ENCODE results near the gene STK38.

Gene STK38

GRCh38 chr6:36566418-36566905 is 19.2 kb upstream of the STK38 start:
- Histone ChIP-seq H3K4me2 (no peak overlapping the region), H3K4me1 (peaks cover 37% of the 10 kb centered on the region), H3K9ac (no peak overlapping the region), H3K27ac (no peak overlapping the region), H3K36me3 (no peaks in the 10 kb centered on the region), H3K27me3 (no peaks in the 10 kb centered on the region), H3K4me3 (no peak overlapping the region), H3K9me3 (no peaks in the 10 kb centered on the region; the same call in 1 of the 2 replicates), H4K20me1 (no peaks in the 10 kb centered on the region)
- TF ChIP-seq Cebpa-rat (IDR thresholded peaks at IDR 0.05): no peak

- Histone ChIP-seq H3K9me3 (no peaks in the 10 kb centered on the region), H3K9ac (no peak overlapping the region), H3K27me3 (no peaks in the 10 kb centered on the region), H3K27ac (peak overlapping the region; percentile 3; the same call in 1 of the 2 replicates), H3K4me3 (no peak overlapping the region), H3K4me1 (peaks cover 62% of the 10 kb centered on the region), H4K20me1 (no peaks in the 10 kb centered on the region), H3K36me3 (no peaks in the 10 kb centered on the region), H3K4me2 (peak overlapping the region; percentile 54)
- TF ChIP-seq Cebpa-rat (IDR thresholded peaks at IDR 0.05): no peak
Observed at GRCh38 chr6:36563928-36564284, 16.6 kb upstream of the STK38 start.

GRCh38 chr6:36563237-36563927 is 16.1 kb upstream of the STK38 start:
- H3K9me3 ChIP-seq: no peaks in the 10 kb centered on the region
- no peak overlapping the region for H3K4me3 ChIP-seq
- no peaks in the 10 kb centered on the region for H4K20me1 ChIP-seq
- H3K27me3 ChIP-seq: no peaks in the 10 kb centered on the region
- peaks cover 68% of the 10 kb centered on the region for H3K4me1 ChIP-seq
- peak overlapping the region; percentile 54 for H3K4me2 ChIP-seq
- H3K9ac ChIP-seq: no peak overlapping the region
- no peak for TF ChIP-seq Cebpa-rat (IDR thresholded peaks at IDR 0.05)
- H3K36me3 ChIP-seq: no peaks in the 10 kb centered on the region
- H3K27ac ChIP-seq: peak overlapping the region; percentile 3; the same call in 1 of the 2 replicates

DNA sequence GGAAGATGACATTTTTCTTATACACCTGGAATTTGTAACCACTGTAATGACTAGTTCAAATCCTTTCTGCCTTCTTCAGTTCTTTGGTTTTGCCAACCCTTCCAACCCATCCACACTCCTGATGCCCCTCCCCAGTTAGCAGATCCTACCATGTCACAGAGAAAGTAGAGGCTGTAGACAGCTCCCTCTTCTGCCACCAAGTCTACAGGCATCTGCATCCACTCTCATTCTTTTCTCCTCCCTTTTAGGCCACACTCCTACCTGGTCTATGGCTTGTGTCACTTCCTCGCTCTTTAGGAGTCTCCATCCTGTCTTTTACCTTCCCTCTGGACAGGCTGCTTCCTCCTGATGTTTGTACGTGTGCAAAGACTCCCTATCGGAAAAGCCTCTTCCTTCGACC is 13.5 kb upstream of the STK38 start:
- Histone ChIP-seq H3K4me3 (no peak overlapping the region), H3K27me3 (no peaks in the 10 kb centered on the region), H3K36me3 (no peaks in the 10 kb centered on the region), H4K20me1 (no peaks in the 10 kb centered on the region), H3K9ac (no peak overlapping the region), H3K4me2 (peak overlapping the region; percentile 71), H3K27ac (peak overlapping the region; percentile 72), H3K9me3 (no peaks in the 10 kb centered on the region), H3K4me1 (peaks cover 93% of the 10 kb centered on the region)
- no peak for TF ChIP-seq Cebpa-rat (IDR thresholded peaks at IDR 0.05)

GRCh38 chr6:36559011-36559793 is 11.9 kb upstream of the STK38 start:
- H3K27me3 ChIP-seq: no peaks in the 10 kb centered on the region
- peak overlapping the region; percentile 71 for H3K4me2 ChIP-seq
- no peaks in the 10 kb centered on the region for H3K36me3 ChIP-seq
- peak overlapping the region; percentile 54; the same call in 1 of the 2 replicates for H3K9ac ChIP-seq
- no peak for TF ChIP-seq Cebpa-rat (IDR thresholded peaks at IDR 0.05)
- H3K27ac ChIP-seq: peak overlapping the region; percentile 72
- no peaks in the 10 kb centered on the region for H4K20me1 ChIP-seq
- peaks cover 100% of the 10 kb centered on the region for H3K4me1 ChIP-seq
- no peaks in the 10 kb centered on the region for H3K9me3 ChIP-seq
- peak overlapping the region; percentile 4; the same call in 1 of the 2 replicates for H3K4me3 ChIP-seq

DNA sequence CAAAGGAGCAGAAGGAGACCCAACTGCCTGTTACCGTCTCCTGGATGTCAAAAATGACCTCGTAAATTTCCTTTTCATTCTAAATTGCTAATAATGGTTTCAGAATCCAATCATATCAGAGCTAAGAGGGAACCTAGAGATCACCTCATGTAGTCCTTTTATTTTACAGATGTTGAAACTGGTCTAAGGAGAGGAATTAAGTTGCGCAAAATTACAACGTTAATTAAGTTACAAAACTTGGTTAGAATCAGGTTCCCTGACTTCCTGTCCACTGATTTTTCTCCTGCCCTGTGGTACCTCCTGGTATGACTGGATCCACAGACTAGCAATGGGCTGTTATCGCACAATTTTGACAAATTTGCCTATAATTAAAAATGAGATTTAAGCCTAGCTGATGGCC is 9.0 kb upstream of the STK38 start:
- H3K27me3 ChIP-seq: no peaks in the 10 kb centered on the region
- H3K9ac ChIP-seq: no peak overlapping the region
- H3K4me1 ChIP-seq: peaks cover 100% of the 10 kb centered on the region
- no peak for TF ChIP-seq Cebpa-rat (IDR thresholded peaks at IDR 0.05)
- H3K4me2 ChIP-seq: peak overlapping the region; percentile 89
- H3K27ac ChIP-seq: peak overlapping the region; percentile 52; the same call in 1 of the 2 replicates
- no peak overlapping the region for H3K4me3 ChIP-seq
- H3K36me3 ChIP-seq: no peaks in the 10 kb centered on the region
- no peaks in the 10 kb centered on the region for H4K20me1 ChIP-seq
- H3K9me3 ChIP-seq: no peaks in the 10 kb centered on the region

GRCh38 chr6:36555750-36556252 is 8.5 kb upstream of the STK38 start:
- Histone ChIP-seq H3K9ac (peak overlapping the region; percentile 73; the same call in 1 of the 2 replicates), H3K4me1 (peaks cover 100% of the 10 kb centered on the region), H3K9me3 (no peaks in the 10 kb centered on the region), H4K20me1 (no peaks in the 10 kb centered on the region), H3K27me3 (no peaks in the 10 kb centered on the region), H3K4me2 (peak overlapping the region; percentile 89), H3K27ac (peak overlapping the region; percentile 82), H3K36me3 (no peaks in the 10 kb centered on the region), H3K4me3 (no peak overlapping the region)
- TF ChIP-seq Cebpa-rat (IDR thresholded peaks at IDR 0.05): no peak

DNA sequence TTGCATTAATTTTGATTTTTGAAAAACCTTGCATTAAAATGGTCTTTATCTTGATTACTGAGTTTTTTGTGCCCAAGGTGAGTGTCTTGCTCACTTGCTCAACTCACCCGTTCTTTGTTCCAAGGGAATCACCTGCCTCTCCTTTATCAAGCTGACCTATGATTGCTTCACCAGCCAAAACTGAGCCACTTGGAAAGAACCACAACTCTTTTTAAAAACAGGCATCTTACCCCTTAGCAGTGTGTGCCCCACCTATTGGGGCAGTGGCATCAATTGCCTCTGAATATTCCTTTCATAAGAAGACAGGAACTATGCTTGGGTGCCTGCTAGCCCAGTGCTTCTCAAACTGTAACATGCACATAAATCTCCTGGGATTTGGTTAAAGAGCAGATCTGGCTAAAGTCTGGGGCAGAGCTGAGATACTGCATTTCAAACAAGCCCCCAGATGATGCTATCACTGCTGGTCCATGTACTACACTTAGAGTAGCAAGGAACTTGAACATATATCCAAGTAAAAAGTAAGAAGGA is 3.3 kb upstream of the STK38 start:
- Histone ChIP-seq H3K27me3 (no peaks in the 10 kb centered on the region), H3K9me3 (no peaks in the 10 kb centered on the region), H3K27ac (peak overlapping the region; percentile 98), H3K36me3 (no peaks in the 10 kb centered on the region), H3K4me2 (peak overlapping the region; percentile 89), H4K20me1 (peaks cover 7% of the 10 kb centered on the region), H3K9ac (peak overlapping the region; percentile 67), H3K4me3 (peak overlapping the region; percentile 52), H3K4me1 (peaks cover 81% of the 10 kb centered on the region)
- peak; percentile 93 for TF ChIP-seq Cebpa-rat (IDR thresholded peaks at IDR 0.05)

DNA sequence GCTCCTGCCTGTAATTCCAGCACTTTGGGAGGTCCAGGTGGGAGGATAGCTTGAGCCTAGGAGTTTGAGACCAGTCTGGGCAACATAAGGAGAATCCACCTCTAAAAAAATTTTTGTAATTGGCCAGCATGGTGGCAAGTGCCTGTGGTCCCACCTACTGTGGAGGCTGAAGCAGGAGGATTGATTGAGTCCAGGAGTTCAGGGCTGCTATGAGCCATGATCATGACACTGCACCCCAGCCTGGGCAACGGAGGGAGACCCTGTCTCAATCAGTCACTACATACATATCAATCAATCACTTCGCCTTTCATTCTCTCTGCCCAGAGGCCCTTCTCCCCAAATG is 1.1 kb upstream of the STK38 start:
- Histone ChIP-seq H3K4me3 (no peak overlapping the region), H3K27me3 (no peaks in the 10 kb centered on the region), H4K20me1 (peaks cover 29% of the 10 kb centered on the region), H3K4me2 (peak overlapping the region; percentile 85), H3K4me1 (peaks cover 76% of the 10 kb centered on the region), H3K9me3 (no peaks in the 10 kb centered on the region), H3K27ac (peak overlapping the region; percentile 98), H3K36me3 (peaks cover 10% of the 10 kb centered on the region), H3K9ac (peak overlapping the region; percentile 97)
- TF ChIP-seq Cebpa-rat (IDR thresholded peaks at IDR 0.05): no peak

Measured in BLaER1 (cell line).